Pancreas (tissue), 10 donors: Measurements from ENCODE around the gene LDLRAP1. TPM values are rescaled to one million over a fixed set of nuclear protein-coding genes. Genes with fewer than 3 reads are reported as not detected.

Experiments used
- ATAC-seq, 4 donors: fragments of 200-7000 bp; cut with Tn5 transposase; one replicate each; pipeline versions ENCODE4 v1.8.0 to v1.9.1; 2020; ENCODE audit warnings: mild to moderate bottlenecking in 4 of 4, moderate library complexity in 4 of 4
- DNase-seq, 6 donors: peaks; one replicate each; pipeline ENCODE4 v3.0.0-alpha.2; 2020
- FAIRE-seq: peaks from 2 replicates; lab custom pipeline; 2012; peaks lifted over from hg19 to GRCh38; lab: Jason Lieb, UNC
- H3K27ac ChIP-seq, 4 donors: fragments of 200-600 bp; sonication (generic); 1 replicate in 3 of 4; 2 replicates in 1 of 4; pipeline versions ENCODE4 v1.5.0 to v1.8.0; 2020
- H3K27me3 ChIP-seq, 4 donors: fragments of 200-600 bp; one replicate each; pipeline ENCODE4 v1.8.0; 2021
- H3K36me3 ChIP-seq, 3 donors: fragments of 200-600 bp; sonication (generic) in 1 of 3; one replicate each; pipeline versions ENCODE4 v1.5.0 to v1.8.0; 2020 to 2021
- H3K4me1 ChIP-seq, 3 donors: fragments of 200-600 bp; one replicate each; pipeline ENCODE4 v1.8.0; 2021
- H3K4me3 ChIP-seq, 4 donors: fragments of 200-600 bp; sonication (generic) in 2 of 4; one replicate each; pipeline versions ENCODE4 v1.5.0 to v1.8.0; 2020 to 2021
- H3K9me3 ChIP-seq, 4 donors: fragments of 200-600 bp; one replicate each; pipeline ENCODE4 v1.8.0; 2021
- CTCF ChIP-seq, 4 donors: fragments of 200-600 bp; sonication (generic) in 3 of 4; IDR thresholded peaks; one replicate each; pipeline versions ENCODE4 v1.5.0 to v1.8.0; 2021; ENCODE audit warnings: antibody characterized with exemption in 4 of 4
- WGBS, 2 donors: extraction: QIAGEN DNeasy Blood & Tissue Kit; methylation state at CpG; one replicate each; pipeline ENCODE4 v1.1.7; 2013; 5-methylcytosine and 5-hydroxymethylcytosine counted together
- intact Hi-C, 3 donors: fragments of 100-400 bp; cut with DNase I; formaldehyde crosslinking; loops; one replicate each; pipeline versions ENCODE4 v1.11.1 to v1.14.2; 2022
- polyA plus RNA-seq, 2 donors: library from polyadenylated mRNA; stranded (reverse); fragments of 200-250 nt; gene quantifications; one replicate each; pipeline ENCODE4 v1.2.3, GENCODE V29; 2013
- total RNA-seq, 6 donors: library from RNA; stranded (reverse); fragmentation: NEBNext Ultra II Directional in 4 of 6; extraction: Animal tissue kit (Norgen Biotek cat#: 25700) in 4 of 6; gene quantifications; one replicate each; pipeline versions ENCODE4 v1.2.1 to v1.2.4, GENCODE V29; 2021 to 2023
- donor health status: healthy with polysubstance abuse.
- donor health status: DM: no; HTN: no; CAD: no; lungs with moderate emphysema.
- donor health status: DM: no; HTN: no; CAD: no.
- donor health status: control.
- donor health status: control.
- donor health status: Bipolar disorder and iron deficiency.
- donor health status: DM: yes; HTN: yes; CAD: no.
- donor health status: DM: no; HTN: no; CAD: no.
- donor health status: DM: no; HTN: no; CAD: no.
- donor health status: DM: yes; HTN: yes; CAD: no.

LDLRAP1 gene
- total and polyA plus RNA-seq, 8 donors = 21.0 to 71.9 (median 23.7) TPM

GRCh38 chr1:25554430-25554780 is 11.0 kb downstream of the LDLRAP1 start:
- no peaks in the 10 kb centered on the region for H3K9me3 ChIP-seq
- DNase-seq (peak in 1 of 6 donors; percentile 3), FAIRE-seq (no peak), ATAC-seq (no peak)
- no peak overlapping the region for H3K4me3 ChIP-seq
- no peak for TF ChIP-seq CTCF (IDR thresholded peaks at IDR 0.05)
- no peak overlapping the region for H3K27ac ChIP-seq
- H3K36me3 ChIP-seq = peaks cover 0 to 20% (median 0%) of the 10 kb centered on the region in 3 donors
- 93% methylated on average over 3 of the region's 3 CpGs for WGBS, 2 donors
- no peaks in the 10 kb centered on the region for H3K27me3 ChIP-seq
- H3K4me1 ChIP-seq = peaks cover 12 to 15% (median 15%) of the 10 kb centered on the region in 3 donors
- intact Hi-C loops = no loop called here

- ATAC-seq (no peak), FAIRE-seq (no peak), DNase-seq (peak in 1 of 6 donors; percentile 48)
- intact Hi-C loops = no loop called here
- peaks cover 0 to 23% (median 0%) of the 10 kb centered on the region in 3 donors for H3K36me3 ChIP-seq
- H3K27me3 ChIP-seq = no peaks in the 10 kb centered on the region
- no peak for TF ChIP-seq CTCF (IDR thresholded peaks at IDR 0.05)
- H3K4me1 ChIP-seq = peaks cover 6 to 9% (median 8%) of the 10 kb centered on the region in 3 donors
- H3K9me3 ChIP-seq = no peaks in the 10 kb centered on the region
- 91 to 92% methylated on average over 14 of the region's 14 CpGs for whole genome bisulfite sequencing, 2 donors
- no peak overlapping the region for H3K27ac ChIP-seq
- no peak overlapping the region for H3K4me3 ChIP-seq
Observed at GRCh38 chr1:25554886-25555752, 11.7 kb downstream of the LDLRAP1 start.

- peaks cover 0 to 3% (median 2%) of the 10 kb centered on the region in 3 donors for H3K4me1 ChIP-seq
- no peak overlapping the region for H3K27ac ChIP-seq
- intact Hi-C loops = no loop called here
Observed at GRCh38 chr1:25555753-25556092, 12.3 kb downstream of the LDLRAP1 start.

GRCh38 chr1:25556132-25556670 is 12.8 kb downstream of the LDLRAP1 start:
- ATAC-seq (no peak), FAIRE-seq (no peak), DNase-seq (peak in 1 of 6 donors; percentile 57)
- no peaks in the 10 kb centered on the region for H3K9me3 ChIP-seq
- intact Hi-C loops = no loop called here
- H3K27ac ChIP-seq = no peak overlapping the region
- no peaks in the 10 kb centered on the region for H3K4me1 ChIP-seq
- no peak for TF ChIP-seq CTCF (IDR thresholded peaks at IDR 0.05)
- WGBS, 2 donors = 93 to 98% methylated on average over 11 of the region's 11 CpGs
- no peaks in the 10 kb centered on the region for H3K27me3 ChIP-seq
- H3K36me3 ChIP-seq = peaks cover 0 to 29% (median 0%) of the 10 kb centered on the region in 3 donors
- no peak overlapping the region for H3K4me3 ChIP-seq

More at GRCh38 chr1:25555753-25556092, 12.3 kb downstream of the LDLRAP1 start:
- Histone ChIP-seq H3K36me3 (peaks cover 0 to 25% (median 0%) of the 10 kb centered on the region in 3 donors), H3K4me3 (no peak overlapping the region), H3K27me3 (no peaks in the 10 kb centered on the region), H3K9me3 (no peaks in the 10 kb centered on the region)
- WGBS, 2 donors = 90 to 96% methylated on average over 5 of the region's 5 CpGs
- no peak for FAIRE-seq
- no peak for TF ChIP-seq CTCF (IDR thresholded peaks at IDR 0.05)
- no peak for ATAC-seq
- DNase-seq = no peak
